HG02571 (cell line): ENCODE results near the gene ZNF578.
"Not testable (repeated sequence)": the region's sequence is repeated elsewhere in the genome, so short reads cannot be mapped to it uniquely, and the experiment has no call there.

Source experiments
- ATAC-seq: cut with Tn5 transposase; IDR thresholded peaks from one replicate; pipeline ENCODE4 v1.9.1; 2021; ENCODE audit warnings: mild to moderate bottlenecking, moderate library complexity; ENCODE audit not compliant: unreplicated experiment

Gene ZNF578

GRCh38 chr19:52557231-52557995 lies 104.1 kb downstream of the ZNF578 start:
- ATAC-seq, result no peak

- ATAC-seq, result not testable (repeated sequence)
Observed at GRCh38 chr19:52558732-52559445, 105.5 kb downstream of the ZNF578 start.

GRCh38 chr19:52561611-52562010 lies 108.3 kb downstream of the ZNF578 start:
- not testable (repeated sequence) for ATAC-seq
